Stimulated activated CD4-positive, alpha-beta T cell treated with anti-CD3 and anti-CD28 coated beads, Interleukin-15, amount 100 ng/mL, for 1 hour (primary cell): Measurements from ENCODE around the gene VWA3A.
"Not testable (repeated sequence)": the region's sequence is repeated elsewhere in the genome, so short reads cannot be mapped to it uniquely, and the experiment has no call there.

Experiments used
- DNase-seq, 2 donors: peaks; one replicate each; pipeline ENCODE4 v3.0.0-alpha.2; 2020; ENCODE audit warnings: low read depth in 1 of 2, low spot score in 1 of 2

VWA3A gene

DNA sequence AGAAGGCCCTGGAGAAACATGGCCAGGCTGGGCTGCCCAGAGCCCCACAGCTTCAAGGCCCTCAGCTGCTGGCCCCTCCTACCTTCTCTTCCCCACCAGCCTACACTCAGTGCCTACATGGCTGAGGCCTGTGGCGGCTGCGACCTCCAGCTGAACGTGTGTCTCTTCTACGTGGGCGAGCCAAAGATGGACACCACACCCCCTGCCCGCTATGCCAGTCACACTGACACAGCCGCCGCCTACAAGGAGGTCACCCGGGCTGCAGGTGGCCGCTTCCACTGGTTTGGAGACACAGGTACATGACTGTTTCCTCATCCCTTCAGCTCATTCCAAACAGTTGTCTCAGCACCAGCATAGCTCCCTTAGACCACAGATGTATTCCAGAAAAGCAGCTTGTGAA is 40.5 kb downstream of the VWA3A start:
- DNase-seq: no peak

DNA sequence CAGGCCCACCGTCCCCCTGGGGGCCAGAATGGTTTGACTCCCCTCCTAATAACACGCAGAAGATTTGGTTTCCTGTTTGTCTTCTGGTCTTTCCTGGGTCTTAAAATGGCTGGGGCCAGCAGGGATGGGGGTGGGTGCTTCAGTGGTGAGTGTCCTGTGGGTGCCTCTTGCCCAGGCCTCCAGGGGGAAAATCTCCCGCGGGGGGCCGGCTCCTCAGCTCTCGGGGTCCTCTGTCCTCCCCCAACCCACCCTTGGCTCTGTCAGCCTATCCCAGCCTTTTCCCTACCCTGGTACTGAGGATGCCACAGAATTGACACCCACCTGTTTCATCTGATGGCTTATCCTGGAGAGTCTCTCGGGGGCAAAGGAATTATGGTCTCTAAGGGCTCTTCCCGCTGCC is 46.1 kb downstream of the VWA3A start:
- no peak for DNase-seq

DNA sequence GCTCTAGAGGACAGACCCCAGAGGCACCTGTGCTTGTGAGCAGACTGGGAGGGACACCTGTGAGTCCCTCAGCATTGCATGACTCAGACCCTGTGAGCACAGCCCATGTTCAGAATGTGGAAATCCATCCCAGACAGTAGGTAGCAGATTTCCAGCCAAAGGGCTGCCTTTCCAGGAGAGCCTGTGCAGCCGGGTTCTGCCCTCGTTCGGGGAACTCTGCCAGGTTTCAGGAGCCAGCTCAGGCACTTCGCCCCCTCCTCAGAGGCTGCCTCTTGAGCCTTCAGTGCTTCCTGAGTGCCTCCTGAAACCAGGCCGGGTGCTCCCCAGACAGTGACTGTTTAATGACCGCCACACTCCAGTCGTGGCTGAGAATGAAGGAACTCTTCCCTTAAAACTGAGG is 46.7 kb downstream of the VWA3A start:
- DNase-seq: no peak

DNA sequence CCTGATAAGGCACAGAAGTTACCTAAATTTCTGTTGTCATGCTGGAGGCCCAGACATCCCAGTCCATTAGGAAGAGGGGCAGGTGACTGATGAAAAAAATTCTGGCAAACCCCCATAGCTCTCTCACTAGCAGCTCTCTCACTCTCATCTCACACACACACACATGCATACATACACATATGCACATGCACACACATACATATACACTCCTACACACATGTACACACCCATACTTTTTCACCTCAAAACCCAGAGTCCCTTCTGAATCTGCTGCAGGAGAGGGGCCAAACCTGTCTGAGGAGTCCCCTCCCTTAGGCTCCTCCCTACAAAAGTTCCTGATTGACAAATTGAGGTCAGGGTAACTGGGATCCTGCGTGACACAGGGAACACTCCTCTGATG is 47.4 kb downstream of the VWA3A start:
- no peak for DNase-seq

DNA sequence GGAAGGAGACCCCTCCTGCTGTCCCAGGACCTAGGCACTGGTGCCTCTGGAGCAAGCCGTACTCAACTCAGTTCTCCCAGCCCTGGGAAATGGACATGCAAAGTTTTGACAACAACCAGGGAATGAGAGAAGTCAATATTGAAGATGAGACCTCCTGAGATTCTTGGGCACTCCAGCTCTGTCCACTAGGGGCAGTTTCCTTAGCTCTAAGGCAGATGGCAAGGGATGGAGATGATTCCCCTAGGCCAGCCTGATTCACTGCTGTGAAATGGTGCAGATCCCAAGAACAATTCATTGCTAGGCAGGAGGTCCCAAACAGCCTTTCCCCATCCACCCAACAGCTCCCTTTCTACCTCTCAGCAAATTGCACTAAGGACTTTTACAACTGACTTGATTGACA is 49.4 kb downstream of the VWA3A start:
- no peak for DNase-seq

DNA sequence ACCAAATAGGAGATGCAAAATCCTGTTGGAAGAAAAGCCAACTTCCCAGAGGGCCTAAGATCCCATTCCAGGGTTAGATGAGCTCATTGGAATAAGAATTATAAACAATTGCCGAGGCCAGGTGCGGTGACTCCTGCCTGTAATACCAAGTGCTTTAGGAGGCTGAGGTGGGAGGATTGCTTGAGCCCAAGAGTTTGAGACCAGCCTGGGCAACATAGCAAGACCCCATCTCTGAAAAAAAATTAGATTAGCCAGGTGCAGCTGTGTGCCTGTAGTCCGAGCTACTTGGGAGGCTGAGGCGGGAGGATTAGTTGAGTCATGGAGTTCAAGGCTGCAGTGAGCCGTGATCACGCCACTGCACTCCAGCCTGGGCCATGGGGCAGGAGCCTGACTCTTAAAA is 52.2 kb downstream of the VWA3A start:
- DNase-seq: no peak

DNA sequence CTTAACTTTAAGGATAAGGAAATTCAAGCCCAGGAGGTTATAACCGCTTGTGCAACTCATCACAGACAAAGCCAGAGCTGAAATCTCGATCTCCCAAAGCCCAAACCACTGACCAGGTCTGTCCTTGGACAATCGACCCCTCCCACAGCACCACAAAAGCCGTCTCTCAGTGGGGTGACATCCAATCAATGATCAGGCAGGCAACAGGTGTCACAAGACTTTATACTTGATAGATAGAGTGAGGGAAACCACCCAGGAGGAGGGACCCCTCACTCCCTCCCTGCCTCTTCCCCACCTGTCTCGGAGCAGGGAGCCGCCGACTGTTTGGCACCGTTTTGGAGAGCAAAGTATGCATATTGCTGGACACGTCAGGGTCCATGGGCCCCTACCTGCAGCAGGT is 55.5 kb downstream of the VWA3A start:
- no peak for DNase-seq

DNA sequence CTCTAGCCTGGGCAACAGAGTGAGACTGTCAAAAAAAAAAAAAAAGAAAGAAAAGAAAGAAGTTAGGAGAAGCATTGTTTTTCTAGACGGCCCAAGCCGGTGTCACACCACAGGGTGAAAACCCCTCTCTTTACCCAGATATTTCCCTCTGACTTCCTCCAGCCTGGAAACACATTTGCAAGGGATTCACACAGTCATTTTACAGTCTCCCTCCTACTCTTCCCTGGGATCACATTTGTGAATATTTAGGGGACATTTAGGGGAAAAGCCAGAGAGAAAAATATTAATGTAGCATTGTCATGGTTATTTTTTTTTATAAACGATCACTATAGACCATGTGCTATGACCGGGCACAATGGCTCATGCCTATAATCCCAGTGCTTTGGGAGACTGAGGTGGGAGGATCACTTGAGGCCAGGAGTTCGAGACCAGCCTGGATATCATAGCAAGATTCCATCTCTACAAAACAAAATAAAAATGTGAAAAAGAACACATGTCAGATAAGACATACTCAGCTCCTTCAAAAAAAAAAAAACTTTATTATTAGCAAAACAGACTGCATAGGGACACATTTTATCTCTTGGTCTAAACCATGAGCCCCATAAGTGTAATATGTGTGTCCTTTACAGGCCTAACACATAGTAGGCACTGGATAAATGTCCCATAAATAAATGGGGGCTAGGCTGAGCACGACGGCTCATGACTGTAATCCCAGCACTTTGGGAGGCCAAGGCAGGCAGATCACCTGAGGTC is 59.1 kb downstream of the VWA3A start:
- DNase-seq: no peak

DNA sequence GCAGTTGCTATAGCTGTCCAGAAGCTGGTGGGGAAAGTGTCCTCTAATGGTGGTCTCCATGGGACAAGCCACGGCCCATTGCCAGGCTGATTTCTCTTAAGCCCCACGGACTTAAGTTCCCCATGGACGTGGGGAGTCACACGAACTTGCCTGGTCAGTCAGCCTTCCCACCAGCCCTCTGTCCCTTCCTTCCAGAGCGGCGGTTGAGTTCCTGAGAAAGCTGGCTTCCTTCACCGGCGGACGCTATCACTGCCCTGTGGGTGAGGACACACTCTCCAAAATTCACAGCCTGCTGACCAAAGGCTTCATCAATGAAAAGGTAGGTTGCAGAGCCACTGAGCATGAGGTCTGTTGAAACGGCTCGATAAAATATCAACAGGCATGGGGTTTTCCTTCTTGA is 60.0 kb downstream of the VWA3A start:
- no peak for DNase-seq

DNA sequence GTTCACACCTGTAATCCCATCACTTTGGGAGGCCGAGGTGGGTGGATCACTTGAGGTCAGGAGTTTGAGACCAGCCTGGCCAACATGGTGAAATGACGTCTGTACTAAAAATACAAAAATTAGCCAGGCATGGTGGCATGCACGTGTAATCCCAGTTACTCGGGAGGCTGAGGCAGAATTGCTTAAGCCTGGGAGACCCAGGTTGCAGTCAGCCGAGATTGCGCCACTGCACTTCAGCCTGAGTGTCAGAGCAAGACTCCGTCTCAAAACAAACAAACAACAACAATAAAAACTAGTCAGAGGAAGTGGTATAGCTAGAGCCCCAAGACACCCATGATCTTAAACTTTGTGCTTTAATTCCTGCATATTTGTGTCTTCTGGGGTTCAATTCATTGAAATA is 60.7 kb downstream of the VWA3A start:
- not testable (repeated sequence) for DNase-seq

DNA sequence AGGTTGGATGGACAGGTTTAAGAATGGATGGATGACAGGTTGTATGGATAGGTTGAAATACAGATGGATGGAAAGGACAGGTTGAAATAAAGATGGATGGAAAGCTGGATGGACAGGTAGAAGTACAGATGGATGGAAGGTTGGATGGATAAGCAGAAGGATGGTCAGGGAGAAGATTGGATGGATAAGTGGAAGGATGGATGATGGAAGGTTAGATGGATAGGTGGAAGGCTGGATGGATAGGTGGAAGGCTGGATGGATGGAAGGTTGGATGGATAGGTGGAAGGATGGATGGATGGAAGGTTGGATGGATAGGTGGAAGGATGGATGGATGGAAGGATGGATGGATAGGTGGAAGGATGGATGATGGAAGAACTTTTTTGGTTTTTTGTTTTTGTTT is 69.1 kb downstream of the VWA3A start:
- no peak for DNase-seq

DNA sequence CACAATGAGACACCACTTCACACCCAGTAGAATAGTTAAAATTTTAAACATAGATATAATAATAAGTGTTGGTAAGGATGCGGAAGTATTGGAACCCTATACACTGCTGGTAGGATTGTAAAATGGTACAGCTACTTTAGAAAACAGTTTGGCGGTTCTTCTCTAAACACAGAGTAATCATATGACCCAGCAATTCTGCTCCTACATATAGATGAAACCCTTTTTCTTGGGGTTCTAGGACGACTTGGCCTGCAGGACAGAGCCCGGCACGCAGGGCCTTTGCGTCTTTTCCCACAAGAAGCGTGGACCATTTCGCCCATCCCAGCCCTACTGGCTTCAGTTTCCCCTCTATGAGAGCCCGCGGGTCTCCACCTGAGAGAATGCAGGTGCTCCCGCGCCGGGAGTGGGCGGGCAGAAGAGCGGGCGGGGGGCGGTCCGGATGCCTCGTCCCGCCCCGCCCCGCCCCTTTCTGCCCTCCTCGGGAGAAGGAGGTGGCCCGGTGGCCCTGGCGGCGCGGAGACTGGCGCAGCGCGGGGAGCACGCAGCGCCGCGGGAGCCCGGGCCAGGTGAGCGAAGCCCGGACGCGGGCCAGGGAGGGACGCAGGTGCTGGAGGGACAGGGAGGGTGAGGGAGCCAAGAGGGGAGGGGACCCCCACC is 69.8 kb downstream of the VWA3A start, which contains the start of gene SDR42E2:
Gene SDR42E2, plus strand, starts transcription at position 508 of the 657 bp plus-strand sequence. CDS start 3,077 bp downstream, outside the sequence.
- peak in 1 of 2 donors; percentile 35 for DNase-seq

DNA sequence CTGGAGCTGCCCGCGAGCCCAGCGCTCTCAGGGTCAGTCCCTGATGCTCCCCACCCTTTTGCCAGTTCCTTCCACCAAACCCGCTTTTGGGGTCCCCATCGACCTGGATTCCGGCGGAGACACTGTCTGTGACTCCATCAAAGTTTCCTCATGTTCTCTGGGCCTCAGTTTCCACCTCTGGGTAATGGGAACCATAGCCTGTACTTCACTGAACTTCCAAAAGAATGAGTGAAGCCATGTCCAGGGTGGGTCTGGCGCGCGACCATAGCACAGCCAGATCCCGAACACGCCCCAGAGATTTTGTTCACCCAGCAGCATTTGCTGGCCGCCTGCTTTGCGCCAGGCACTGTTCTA is 70.3 kb downstream of the VWA3A start:
- no peak for DNase-seq

DNA sequence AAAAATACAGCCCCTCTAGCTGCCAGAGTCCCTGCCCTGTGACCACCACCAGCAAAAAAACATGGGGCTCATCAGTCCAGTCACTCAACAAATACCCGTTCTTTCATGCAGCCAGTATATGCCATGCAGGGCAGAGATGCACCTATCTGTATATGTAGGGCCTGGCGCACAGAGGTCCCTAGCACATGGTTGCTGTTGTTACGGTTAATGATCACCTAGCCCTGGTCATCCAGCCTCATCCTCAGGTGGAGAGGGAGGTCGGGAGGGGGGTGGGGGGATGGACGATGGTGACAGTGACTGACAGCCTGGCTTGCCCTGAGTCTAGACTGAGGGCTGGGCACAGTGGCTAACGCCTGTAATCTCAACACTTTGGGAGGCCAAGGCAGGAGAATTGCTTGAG is 71.5 kb downstream of the VWA3A start:
- DNase-seq: no peak

DNA sequence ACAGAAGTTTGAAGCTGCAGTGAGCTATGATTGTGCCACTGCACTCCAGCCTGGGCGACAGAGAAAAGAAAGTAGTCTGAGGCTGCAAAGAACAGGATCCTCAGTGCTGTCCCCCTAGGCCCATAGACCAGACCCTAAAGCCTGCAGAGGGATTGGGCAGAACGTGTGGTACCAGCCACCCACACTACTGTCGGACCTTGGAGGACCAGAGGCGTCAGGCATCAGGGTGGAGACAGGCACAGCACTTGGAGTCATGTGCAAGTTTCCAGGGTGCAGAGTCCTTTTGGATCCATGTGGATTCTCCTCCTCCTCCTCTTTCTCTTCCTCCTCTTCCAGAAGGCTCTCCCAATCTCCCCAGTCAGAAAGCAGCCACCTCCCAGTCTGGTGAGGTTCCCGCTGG is 72.1 kb downstream of the VWA3A start:
- DNase-seq: no peak

DNA sequence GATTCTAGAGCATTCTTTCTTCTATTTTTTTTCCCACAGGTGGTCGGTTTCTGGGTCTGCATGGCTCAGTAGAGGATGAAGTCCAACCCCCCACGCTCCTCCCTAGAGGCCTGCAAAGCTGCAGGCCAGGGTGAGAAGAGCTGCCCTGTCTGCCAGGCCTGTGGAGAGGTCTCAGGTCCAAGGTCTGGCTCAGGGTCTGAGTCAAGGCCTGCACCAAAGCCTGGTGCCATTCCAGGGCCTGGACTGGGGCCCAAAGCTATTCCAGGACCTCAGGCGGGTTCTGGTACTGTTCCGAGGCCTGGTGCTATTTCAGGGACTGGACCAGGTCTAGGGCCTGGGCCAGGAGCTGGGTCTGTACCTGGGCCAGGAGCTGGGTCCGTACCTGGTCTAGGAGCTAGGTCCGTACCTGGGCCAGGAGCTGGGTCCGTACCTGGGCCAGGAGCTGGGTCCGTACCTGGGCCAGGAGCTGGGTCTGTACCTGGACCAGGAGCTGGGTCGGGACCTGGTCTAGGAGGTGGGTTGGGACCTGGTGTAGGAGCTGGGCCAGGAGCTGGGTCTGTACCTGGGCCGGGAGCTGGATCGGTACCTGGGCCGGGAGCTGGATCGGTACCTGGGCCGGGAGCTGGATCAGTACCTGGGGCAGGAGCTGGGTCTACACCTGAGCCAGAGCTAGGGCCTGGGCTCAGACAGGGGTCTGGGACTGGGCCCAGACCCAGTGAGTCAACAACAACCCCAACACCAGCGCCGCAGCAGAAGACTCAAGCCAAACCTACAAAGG is 73.4 kb downstream of the VWA3A start:
- DNase-seq: no peak

DNA sequence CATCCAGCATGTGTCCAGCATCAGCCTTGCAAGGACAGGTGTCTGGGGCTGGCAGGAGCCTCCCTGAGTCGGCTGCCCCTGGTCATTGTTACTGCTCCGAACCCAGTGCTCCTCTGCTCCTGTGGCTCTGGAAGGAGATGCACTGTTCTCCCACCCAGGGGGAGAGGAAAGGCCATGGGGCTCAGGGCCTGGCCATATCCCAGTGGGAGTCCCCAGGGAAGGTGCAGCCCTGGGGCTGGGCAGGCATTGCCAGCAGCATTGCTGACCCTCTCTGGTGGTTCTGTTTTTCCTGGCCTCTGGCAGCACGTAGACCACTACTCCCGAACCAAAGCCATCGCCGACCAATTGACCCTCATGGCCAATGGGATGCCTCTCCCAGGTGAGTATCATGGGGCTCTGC is 79.6 kb downstream of the VWA3A start:
- no peak for DNase-seq

DNA sequence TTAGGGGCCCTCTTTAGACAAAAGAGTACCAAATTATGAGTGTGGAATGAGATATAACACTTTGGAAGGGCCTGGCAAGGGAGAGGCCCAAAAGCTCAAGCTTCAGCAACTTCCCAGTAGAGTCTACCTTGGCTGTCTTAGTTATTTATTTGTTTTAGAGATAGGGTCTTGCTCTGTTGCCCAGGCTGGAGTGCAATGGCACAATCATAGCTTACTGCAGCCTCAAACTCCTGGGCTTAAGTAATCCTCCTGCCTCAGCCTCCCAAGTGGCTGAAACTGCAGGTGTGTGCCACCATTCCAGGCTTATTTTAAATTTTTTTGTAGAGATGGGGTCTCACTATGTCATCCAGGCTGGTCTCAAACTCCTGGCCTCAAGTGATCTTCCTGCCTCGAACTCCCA is 80.3 kb downstream of the VWA3A start:
- not testable (repeated sequence) for DNase-seq

DNA sequence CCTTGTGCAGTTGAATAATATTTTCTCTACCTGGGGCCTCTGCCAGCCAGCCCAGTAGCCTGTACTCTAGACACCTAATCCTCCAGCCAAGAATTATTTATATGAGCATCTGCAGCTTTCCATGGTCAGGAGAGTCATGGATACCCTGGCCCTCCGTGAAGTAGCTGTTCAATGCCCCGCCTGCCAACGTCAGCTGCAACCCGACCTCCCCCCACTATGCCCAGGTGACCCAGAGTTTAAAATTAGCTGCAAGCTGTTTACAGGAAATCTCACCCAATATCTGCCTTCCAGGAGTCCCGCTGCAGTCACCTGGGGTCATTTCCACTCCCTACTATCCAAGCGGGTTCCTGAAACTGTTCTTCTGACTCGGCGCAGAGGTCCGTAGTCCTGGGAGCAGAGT is 82.3 kb downstream of the VWA3A start:
- DNase-seq: no peak

DNA sequence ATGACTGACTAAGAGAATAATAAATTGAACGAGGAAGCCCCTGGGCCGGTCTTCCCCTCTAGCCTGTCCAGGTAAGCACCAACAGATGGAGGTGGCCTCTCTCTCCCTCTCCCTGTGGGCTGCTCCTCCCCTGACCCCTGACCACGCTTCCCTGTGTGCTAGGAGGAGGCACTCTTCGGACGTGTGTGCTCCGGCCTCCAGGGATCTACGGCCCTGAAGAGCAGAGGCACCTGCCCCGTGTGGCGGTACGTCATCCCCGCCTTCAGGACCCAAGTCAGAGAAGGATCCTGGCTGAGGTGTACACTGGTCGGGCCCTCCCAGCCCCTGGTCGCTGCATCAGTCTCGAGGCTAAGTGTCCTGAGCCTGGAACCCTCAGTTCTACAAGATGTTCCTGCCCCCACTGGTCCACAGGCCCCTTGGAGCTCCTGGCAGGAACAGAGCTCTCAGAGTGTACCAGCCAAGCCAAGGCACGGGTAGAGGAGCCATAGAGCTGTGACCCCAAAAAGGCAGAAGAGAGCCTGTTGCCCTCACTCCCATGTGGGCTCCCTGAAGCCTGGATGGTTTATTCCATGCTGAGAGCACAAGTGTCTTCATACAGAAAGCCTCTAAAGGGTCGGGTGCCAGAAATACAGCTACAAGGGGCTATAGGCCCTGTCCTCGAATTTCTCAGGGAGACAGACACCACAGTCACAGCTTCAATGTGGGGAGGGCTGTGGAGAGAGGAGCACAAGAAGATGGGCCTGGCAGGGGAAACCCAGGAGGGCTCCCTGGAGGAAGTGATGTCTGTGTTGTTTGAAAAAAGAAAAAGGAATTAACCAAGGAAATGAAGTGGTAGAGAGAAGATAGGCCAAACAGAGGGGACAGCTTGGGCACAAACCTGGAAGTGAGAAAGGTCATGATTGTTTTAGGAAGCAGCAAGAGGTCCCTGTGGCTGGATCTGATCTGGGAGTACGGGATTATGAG is 85.9 kb downstream of the VWA3A start:
- no peak for DNase-seq

DNA sequence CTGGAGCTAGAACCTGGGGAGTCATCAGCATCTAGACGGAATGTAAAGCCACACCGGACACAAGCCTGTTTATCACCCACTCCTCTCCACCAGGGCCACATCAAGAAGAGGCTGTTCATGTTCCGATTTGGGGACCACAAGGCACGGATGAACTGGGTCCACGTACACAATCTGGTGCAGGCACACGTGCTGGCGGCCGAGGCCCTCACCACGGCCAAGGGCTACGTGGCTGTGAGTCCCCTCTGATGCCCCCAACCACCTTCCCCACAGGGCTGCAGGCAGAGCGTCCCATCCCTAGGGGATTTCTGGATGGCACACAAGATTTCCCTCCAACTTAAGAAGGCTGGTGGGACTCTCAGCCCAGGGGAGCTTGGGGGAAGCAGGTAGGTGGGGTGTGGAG is 89.1 kb downstream of the VWA3A start:
- no peak for DNase-seq
